Mesenchymal stem cell (in vitro differentiated cells and primary cell): ENCODE measurements around the gene PHETA2.

ENCODE experiments used
- DNase-seq: peaks from one replicate; pipeline ENCODE4 v3.0.0-alpha.2; 2013
- H2AFZ ChIP-seq: one replicate; pipeline ENCODE4 v1.6.1; 2013; ENCODE audit warnings: low read depth, mild to moderate bottlenecking, control low read depth, inconsistent platforms, low read length, moderate library complexity
- H2AK5ac ChIP-seq: 2 replicates; pipeline ENCODE4 v1.6.1; 2013; ENCODE audit warnings: low read length, moderate library complexity, mild to moderate bottlenecking, inconsistent platforms; ENCODE audit not compliant: severe bottlenecking
- H2BK120ac ChIP-seq: one replicate; pipeline ENCODE4 v1.6.1; 2013; ENCODE audit warnings: low read depth, mild to moderate bottlenecking, inconsistent platforms, low read length, moderate library complexity
- H2BK12ac ChIP-seq, 2 experiments: one replicate each; pipeline ENCODE4 v1.6.1; 2013; ENCODE audit warnings: inconsistent platforms in 2 of 2, low read length in 2 of 2, mild to moderate bottlenecking in 2 of 2, moderate library complexity in 2 of 2, control low read depth in 1 of 2
- H2BK15ac ChIP-seq: one replicate; pipeline ENCODE4 v1.6.1; 2013; ENCODE audit warnings: mild to moderate bottlenecking, low read depth, inconsistent platforms; ENCODE audit not compliant: poor library complexity, severe bottlenecking
- H2BK5ac ChIP-seq: 2 replicates; pipeline ENCODE4 v1.6.1; 2013; ENCODE audit warnings: low read depth, mild to moderate bottlenecking, low read length, control low read depth, inconsistent platforms; ENCODE audit not compliant: poor library complexity, severe bottlenecking
- H3K14ac ChIP-seq, 2 experiments: one replicate each; pipeline ENCODE4 v1.6.1; 2013; ENCODE audit warnings: inconsistent platforms in 2 of 2, low read length in 2 of 2, control low read depth in 1 of 2, mild to moderate bottlenecking in 1 of 2, moderate library complexity in 1 of 2
- H3K18ac ChIP-seq, 2 experiments: one replicate each; pipeline ENCODE4 v1.6.1; 2013; ENCODE audit warnings: inconsistent platforms in 2 of 2, low read length in 2 of 2, control low read depth in 1 of 2, low read depth in 1 of 2, mild to moderate bottlenecking in 1 of 2
- H3K23ac ChIP-seq, 2 experiments: one replicate each; pipeline ENCODE4 v1.6.1; 2013; ENCODE audit warnings: inconsistent platforms in 2 of 2, low read length in 2 of 2, mild to moderate bottlenecking in 2 of 2, moderate library complexity in 2 of 2, control low read depth in 1 of 2
- H3K27ac ChIP-seq: 2 replicates; pipeline ENCODE4 v1.5.1; 2013; ENCODE audit warnings: mild to moderate bottlenecking, moderate library complexity, low read length, control low read depth, inconsistent platforms; ENCODE audit not compliant: poor library complexity, severe bottlenecking
- H3K27me3 ChIP-seq, 2 experiments: 2 replicates each; pipeline versions ENCODE4 v1.6.1 to v1.7.0; 2013; ENCODE audit warnings: low read length in 2 of 2, mild to moderate bottlenecking in 2 of 2, moderate library complexity in 2 of 2, control low read depth in 1 of 2, inconsistent platforms in 1 of 2; ENCODE audit not compliant: control insufficient read depth in 1 of 2, insufficient read depth in 1 of 2
- H3K36me3 ChIP-seq, 2 experiments: 2 replicates each; pipeline versions ENCODE4 v1.6.1 to v1.7.0; 2013; ENCODE audit warnings: low read length in 2 of 2, control low read depth in 1 of 2, inconsistent platforms in 1 of 2, low read depth in 1 of 2, mild to moderate bottlenecking in 1 of 2; ENCODE audit not compliant: insufficient read depth in 2 of 2, control insufficient read depth in 1 of 2
- H3K4ac ChIP-seq, 2 experiments: one replicate each; pipeline ENCODE4 v1.6.1; 2013; ENCODE audit warnings: inconsistent platforms in 2 of 2, low read length in 2 of 2, mild to moderate bottlenecking in 2 of 2, moderate library complexity in 2 of 2, control low read depth in 1 of 2, low read depth in 1 of 2
- H3K4me1 ChIP-seq: 2 replicates; pipeline ENCODE4 v1.6.1; 2013; ENCODE audit warnings: low read depth, low read length, control low read depth; ENCODE audit not compliant: control insufficient read depth, insufficient read depth
- H3K4me2 ChIP-seq: 2 replicates; pipeline ENCODE4 v1.6.1; 2013; ENCODE audit warnings: low read length, mild to moderate bottlenecking, inconsistent platforms; ENCODE audit not compliant: poor library complexity, severe bottlenecking
- H3K4me3 ChIP-seq, 2 experiments: 2 replicates each; pipeline versions ENCODE4 v1.5.1 to v1.7.0; 2013; ENCODE audit warnings: low read length in 2 of 2, mild to moderate bottlenecking in 2 of 2, control low read depth in 1 of 2, low read depth in 1 of 2; ENCODE audit not compliant: insufficient read depth in 1 of 2
- H3K79me1 ChIP-seq: replicated peaks from 2 replicates; pipeline ENCODE4 v1.6.1; 2013; ENCODE audit warnings: mild to moderate bottlenecking, control low read depth, low read length, inconsistent platforms; ENCODE audit not compliant: poor library complexity, severe bottlenecking
- H3K9ac ChIP-seq: 2 replicates; pipeline ENCODE4 v1.7.0; 2013; ENCODE audit warnings: mild to moderate bottlenecking, low read length, moderate library complexity
- H3K9me3 ChIP-seq: 2 replicates; pipeline ENCODE4 v1.7.0; 2013; ENCODE audit warnings: mild to moderate bottlenecking, low read length; ENCODE audit not compliant: control insufficient read depth
- H4K8ac ChIP-seq: one replicate; pipeline ENCODE4 v1.6.1; 2013; ENCODE audit warnings: inconsistent platforms, mild to moderate bottlenecking, low read length, moderate library complexity
- H4K91ac ChIP-seq: one replicate; pipeline ENCODE4 v1.6.1; 2013; ENCODE audit warnings: mild to moderate bottlenecking, low read length, inconsistent platforms
- WGBS: methylation state at CpG from one replicate; pipeline ENCODE4 v1.1.7; 2013; ENCODE audit warnings: mixed read lengths; 5-methylcytosine and 5-hydroxymethylcytosine counted together

The PHETA2 gene

GRCh38 chr22:42073621-42074041, 417 bp upstream of the PHETA2 start:
- H3K9ac ChIP-seq: peak overlapping the region; percentile 94
- no peak overlapping the region for H4K91ac ChIP-seq
- H3K36me3 ChIP-seq: peaks cover 0 to 28% of the 10 kb centered on the region in 2 experiments
- H2AK5ac ChIP-seq: no peak overlapping the region
- H3K79me1 ChIP-seq: peaks cover 3% of the 10 kb centered on the region
- no peak overlapping the region for H2BK5ac ChIP-seq
- H3K18ac ChIP-seq: no peak overlapping the region
- H3K4me3 ChIP-seq: peak overlapping the region in 1 of 2 experiments; percentile 82
- H3K4ac ChIP-seq: no peak overlapping the region
- peak overlapping the region; percentile 56 for H4K8ac ChIP-seq
- no peak overlapping the region for H2BK15ac ChIP-seq
- no peak overlapping the region for H2BK120ac ChIP-seq
- H3K14ac ChIP-seq: no peak overlapping the region
- WGBS: 97% methylated on average over 14 of the region's 14 CpGs
- H3K9me3 ChIP-seq: no peaks in the 10 kb centered on the region
- H3K23ac ChIP-seq: no peak overlapping the region
- peaks cover 14% of the 10 kb centered on the region for H3K4me1 ChIP-seq
- DNase-seq: no peak
- H3K4me2 ChIP-seq: no peak overlapping the region
- no peak overlapping the region for H3K27ac ChIP-seq
- H3K27me3 ChIP-seq: no peaks in the 10 kb centered on the region
- no peak overlapping the region for H2AFZ ChIP-seq
- H2BK12ac ChIP-seq: peak overlapping the region in 1 of 2 experiments; percentile 10

- no peak overlapping the region for H4K8ac ChIP-seq
- no peak overlapping the region for H2BK5ac ChIP-seq
- peak overlapping the region in 1 of 2 experiments; percentile 82 for H3K4me3 ChIP-seq
- H3K36me3 ChIP-seq: peaks cover 0 to 28% of the 10 kb centered on the region in 2 experiments
- H3K27ac ChIP-seq: no peak overlapping the region
- H2BK12ac ChIP-seq: no peak overlapping the region
- H3K23ac ChIP-seq: no peak overlapping the region
- no peak overlapping the region for H4K91ac ChIP-seq
- 94% methylated on average over 8 of the region's 9 CpGs for WGBS
- DNase-seq: no peak
- H3K4ac ChIP-seq: no peak overlapping the region
- H3K14ac ChIP-seq: no peak overlapping the region
- H2AK5ac ChIP-seq: no peak overlapping the region
- peak overlapping the region; percentile 94 for H3K9ac ChIP-seq
- no peak overlapping the region for H3K4me2 ChIP-seq
- H3K4me1 ChIP-seq: peaks cover 14% of the 10 kb centered on the region
- no peak overlapping the region for H2BK15ac ChIP-seq
- no peaks in the 10 kb centered on the region for H3K79me1 ChIP-seq
- H3K27me3 ChIP-seq: no peaks in the 10 kb centered on the region
- no peak overlapping the region for H3K18ac ChIP-seq
- no peak overlapping the region for H2AFZ ChIP-seq
- H3K9me3 ChIP-seq: no peaks in the 10 kb centered on the region
- no peak overlapping the region for H2BK120ac ChIP-seq
These were observed 1.0 kb downstream of the PHETA2 start for GRCh38 chr22:42074846-42075676.

- Histone ChIP-seq H3K36me3 (peaks cover 0 to 30% of the 10 kb centered on the region in 2 experiments), H3K4me1 (peaks cover 8% of the 10 kb centered on the region), H3K23ac (no peak overlapping the region), H2AK5ac (no peak overlapping the region), H2BK5ac (no peak overlapping the region), H3K4ac (no peak overlapping the region), H2BK12ac (no peak overlapping the region), H3K9ac (no peak overlapping the region), H2BK120ac (no peak overlapping the region), H4K91ac (no peak overlapping the region), H2BK15ac (no peak overlapping the region), H3K18ac (no peak overlapping the region), H3K79me1 (peaks cover 5% of the 10 kb centered on the region), H3K14ac (no peak overlapping the region), H4K8ac (no peak overlapping the region), H3K4me2 (no peak overlapping the region), H3K27ac (no peak overlapping the region), H3K9me3 (no peaks in the 10 kb centered on the region), H2AFZ (no peak overlapping the region), H3K27me3 (no peaks in the 10 kb centered on the region), H3K4me3 (no peak overlapping the region)
- no peak for DNase-seq
- 93% methylated on average over 20 of the region's 20 CpGs for WGBS
These were observed 2.9 kb downstream of the PHETA2 start for GRCh38 chr22:42076764-42077485.

GRCh38 chr22:42077486-42078125, 3.6 kb downstream of the PHETA2 start:
- 95% methylated on average over 21 of the region's 21 CpGs for WGBS
- H3K4ac ChIP-seq: no peak overlapping the region
- peak overlapping the region; percentile 93 for H3K9ac ChIP-seq
- DNase-seq: no peak
- H2BK5ac ChIP-seq: no peak overlapping the region
- H3K27me3 ChIP-seq: no peaks in the 10 kb centered on the region
- no peak overlapping the region for H2BK15ac ChIP-seq
- peaks cover 7% of the 10 kb centered on the region for H3K79me1 ChIP-seq
- no peak overlapping the region for H3K4me3 ChIP-seq
- H3K9me3 ChIP-seq: no peaks in the 10 kb centered on the region
- H2AK5ac ChIP-seq: no peak overlapping the region
- H3K14ac ChIP-seq: no peak overlapping the region
- H4K8ac ChIP-seq: no peak overlapping the region
- H3K36me3 ChIP-seq: peaks cover 2 to 36% of the 10 kb centered on the region in 2 experiments
- H3K27ac ChIP-seq: no peak overlapping the region
- H2BK12ac ChIP-seq: no peak overlapping the region
- H2BK120ac ChIP-seq: no peak overlapping the region
- H3K23ac ChIP-seq: no peak overlapping the region
- no peak overlapping the region for H2AFZ ChIP-seq
- H3K4me1 ChIP-seq: peaks cover 8% of the 10 kb centered on the region
- no peak overlapping the region for H3K4me2 ChIP-seq
- no peak overlapping the region for H3K18ac ChIP-seq
- no peak overlapping the region for H4K91ac ChIP-seq
